Measurements from ENCODE around the gene HDGF. TPM values are rescaled to one million over a fixed set of nuclear protein-coding genes. Genes with fewer than 3 reads are reported as not detected.

Gene HDGF
- total and polyA plus RNA-seq, 9 of the 15 experiments (the other 6 are each of a cell fraction or from before 2014, with no cell fraction given): 38.8 to 601 (median 400) TPM

DNA sequence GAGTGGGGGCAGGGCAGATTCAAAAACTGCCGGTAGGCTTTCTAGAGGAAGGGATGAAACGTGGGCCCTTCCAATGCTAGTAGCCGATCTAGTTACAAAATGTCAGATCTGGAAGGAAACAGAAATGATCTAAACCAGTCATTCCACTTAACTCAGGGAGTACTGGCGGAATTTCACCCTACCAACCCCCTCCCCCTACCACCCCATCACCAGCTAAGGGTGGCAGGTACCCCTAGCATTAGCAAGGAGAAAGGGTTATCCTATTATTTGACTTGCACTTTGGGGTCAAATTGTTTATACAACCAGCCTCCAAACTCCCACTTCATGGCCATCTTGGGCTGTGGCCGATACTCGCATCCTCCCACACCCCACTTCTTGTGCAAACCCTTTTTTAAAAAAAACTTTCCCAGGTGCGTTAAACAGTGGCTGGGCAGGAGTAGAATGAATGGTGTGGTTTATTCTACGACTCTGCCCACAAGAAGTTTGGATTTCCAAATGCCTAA is 9.9 kb downstream of the HDGF start (continued):
- peak in 1 of 2 experiments; percentile 18; a peak in 1 of 4 replicates for TF ChIP-seq KDM1A (IDR thresholded peaks at IDR 0.05)
- TF ChIP-seq POLR2AphosphoS5 (IDR thresholded peaks at IDR 0.05; ENCODE audit: control insufficient read depth, insufficient read depth, low read depth, low read length): peak; percentile 2; the same call in 1 of the 2 replicates

DNA sequence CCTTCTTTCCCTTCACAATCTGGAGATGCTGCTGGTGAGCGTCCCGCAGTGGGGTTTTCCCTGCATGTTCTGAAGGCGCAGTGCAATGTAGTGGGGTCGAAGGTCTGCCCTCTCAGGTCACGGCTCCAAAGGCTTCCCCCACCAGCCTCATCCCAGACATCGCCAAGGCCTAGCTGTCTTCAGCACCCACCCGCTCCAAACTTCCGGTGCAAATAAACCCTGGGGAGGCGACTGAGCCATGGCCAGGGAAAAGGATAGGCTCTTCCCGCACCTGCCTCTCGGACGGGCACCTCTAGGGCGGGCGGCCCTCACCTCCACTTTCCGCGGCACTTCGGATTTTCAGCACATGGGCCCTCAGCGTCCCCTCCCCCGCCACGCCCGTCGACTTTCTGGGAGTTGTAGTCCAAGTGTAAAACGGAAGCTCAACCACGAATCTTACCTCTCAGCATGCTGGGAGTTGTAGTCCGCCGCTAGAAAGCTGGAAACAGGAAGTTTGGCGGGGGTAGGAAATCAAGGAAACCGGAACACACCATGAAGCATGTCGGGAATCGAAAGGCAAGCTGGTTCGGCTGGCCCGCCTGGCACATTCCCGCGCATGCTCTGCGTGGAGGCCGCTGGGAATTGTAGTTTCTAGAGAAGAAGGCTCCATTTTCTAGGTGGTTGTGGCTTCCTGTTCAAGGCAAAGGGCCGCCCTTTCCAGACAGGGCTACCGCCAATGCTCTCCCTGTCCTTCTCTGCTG is 10.6 kb downstream of the HDGF start, which contains the start of gene MRPL24:
Gene MRPL24 (minus strand): TSS at position 348 of the 740 bp plus-strand sequence. CDS start 2,384 bp downstream, outside the sequence.
- WGBS (ENCODE audit: insufficient coverage, low coverage, missing lambda C conversion rate): under 1% methylated on average over 38 of the region's 38 CpGs
- peaks cover 79% of the 10 kb centered on the region for H3K36me3 ChIP-seq (ENCODE audit: control insufficient read depth, insufficient read depth, low read length)
- BruUV-seq (replicated peaks): no TSS peak
- TF ChIP-seq KLF13 (tag; IDR thresholded peaks at IDR 0.05; ENCODE audit: borderline replicate concordance, low read depth): peak; percentile 61
- peak; percentile 21; the same call in 1 of the 2 replicates for TF ChIP-seq RUNX1 (IDR thresholded peaks at IDR 0.05; ENCODE audit: low read depth)
- no peak for TF ChIP-seq ZNF384 (IDR thresholded peaks at IDR 0.05; ENCODE audit: low read depth, low read length)
- TF ChIP-seq, protein P1, sequence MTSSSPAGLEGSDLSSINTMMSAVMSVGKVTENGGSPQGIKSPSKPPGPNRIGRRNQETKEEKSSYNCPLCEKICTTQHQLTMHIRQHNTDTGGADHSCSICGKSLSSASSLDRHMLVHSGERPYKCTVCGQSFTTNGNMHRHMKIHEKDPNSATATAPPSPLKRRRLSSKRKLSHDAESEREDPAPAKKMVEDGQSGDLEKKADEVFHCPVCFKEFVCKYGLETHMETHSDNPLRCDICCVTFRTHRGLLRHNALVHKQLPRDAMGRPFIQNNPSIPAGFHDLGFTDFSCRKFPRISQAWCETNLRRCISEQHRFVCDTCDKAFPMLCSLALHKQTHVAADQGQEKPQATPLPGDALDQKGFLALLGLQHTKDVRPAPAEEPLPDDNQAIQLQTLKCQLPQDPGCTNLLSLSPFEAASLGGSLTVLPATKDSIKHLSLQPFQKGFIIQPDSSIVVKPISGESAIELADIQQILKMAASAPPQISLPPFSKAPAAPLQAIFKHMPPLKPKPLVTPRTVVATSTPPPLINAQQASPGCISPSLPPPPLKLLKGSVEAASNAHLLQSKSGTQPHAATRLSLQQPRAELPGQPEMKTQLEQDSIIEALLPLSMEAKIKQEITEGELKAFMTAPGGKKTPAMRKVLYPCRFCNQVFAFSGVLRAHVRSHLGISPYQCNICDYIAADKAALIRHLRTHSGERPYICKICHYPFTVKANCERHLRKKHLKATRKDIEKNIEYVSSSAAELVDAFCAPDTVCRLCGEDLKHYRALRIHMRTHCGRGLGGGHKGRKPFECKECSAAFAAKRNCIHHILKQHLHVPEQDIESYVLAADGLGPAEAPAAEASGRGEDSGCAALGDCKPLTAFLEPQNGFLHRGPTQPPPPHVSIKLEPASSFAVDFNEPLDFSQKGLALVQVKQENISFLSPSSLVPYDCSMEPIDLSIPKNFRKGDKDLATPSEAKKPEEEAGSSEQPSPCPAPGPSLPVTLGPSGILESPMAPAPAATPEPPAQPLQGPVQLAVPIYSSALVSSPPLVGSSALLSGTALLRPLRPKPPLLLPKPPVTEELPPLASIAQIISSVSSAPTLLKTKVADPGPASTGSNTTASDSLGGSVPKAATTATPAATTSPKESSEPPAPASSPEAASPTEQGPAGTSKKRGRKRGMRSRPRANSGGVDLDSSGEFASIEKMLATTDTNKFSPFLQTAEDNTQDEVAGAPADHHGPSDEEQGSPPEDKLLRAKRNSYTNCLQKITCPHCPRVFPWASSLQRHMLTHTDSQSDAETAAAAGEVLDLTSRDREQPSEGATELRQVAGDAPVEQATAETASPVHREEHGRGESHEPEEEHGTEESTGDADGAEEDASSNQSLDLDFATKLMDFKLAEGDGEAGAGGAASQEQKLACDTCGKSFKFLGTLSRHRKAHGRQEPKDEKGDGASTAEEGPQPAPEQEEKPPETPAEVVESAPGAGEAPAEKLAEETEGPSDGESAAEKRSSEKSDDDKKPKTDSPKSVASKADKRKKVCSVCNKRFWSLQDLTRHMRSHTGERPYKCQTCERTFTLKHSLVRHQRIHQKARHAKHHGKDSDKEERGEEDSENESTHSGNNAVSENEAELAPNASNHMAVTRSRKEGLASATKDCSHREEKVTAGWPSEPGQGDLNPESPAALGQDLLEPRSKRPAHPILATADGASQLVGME (CRISPR knock-in tag; IDR thresholded peaks at IDR 0.05): no peak
- no peak for TF ChIP-seq SNIP1 (IDR thresholded peaks at IDR 0.05; ENCODE audit: low read depth)
- TF ChIP-seq SRSF1 (IDR thresholded peaks at IDR 0.05; ENCODE audit: low read depth, low read length): no peak
- peak; percentile 21 for TF ChIP-seq FIP1L1 (IDR thresholded peaks at IDR 0.05; ENCODE audit: low read depth, low read length, poor library complexity, severe bottlenecking)
- peak; percentile 86 for TF ChIP-seq ATF7 (IDR thresholded peaks at IDR 0.05)
- TF ChIP-seq, protein P2, sequence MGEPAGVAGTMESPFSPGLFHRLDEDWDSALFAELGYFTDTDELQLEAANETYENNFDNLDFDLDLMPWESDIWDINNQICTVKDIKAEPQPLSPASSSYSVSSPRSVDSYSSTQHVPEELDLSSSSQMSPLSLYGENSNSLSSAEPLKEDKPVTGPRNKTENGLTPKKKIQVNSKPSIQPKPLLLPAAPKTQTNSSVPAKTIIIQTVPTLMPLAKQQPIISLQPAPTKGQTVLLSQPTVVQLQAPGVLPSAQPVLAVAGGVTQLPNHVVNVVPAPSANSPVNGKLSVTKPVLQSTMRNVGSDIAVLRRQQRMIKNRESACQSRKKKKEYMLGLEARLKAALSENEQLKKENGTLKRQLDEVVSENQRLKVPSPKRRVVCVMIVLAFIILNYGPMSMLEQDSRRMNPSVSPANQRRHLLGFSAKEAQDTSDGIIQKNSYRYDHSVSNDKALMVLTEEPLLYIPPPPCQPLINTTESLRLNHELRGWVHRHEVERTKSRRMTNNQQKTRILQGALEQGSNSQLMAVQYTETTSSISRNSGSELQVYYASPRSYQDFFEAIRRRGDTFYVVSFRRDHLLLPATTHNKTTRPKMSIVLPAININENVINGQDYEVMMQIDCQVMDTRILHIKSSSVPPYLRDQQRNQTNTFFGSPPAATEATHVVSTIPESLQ (CRISPR knock-in tag; IDR thresholded peaks at IDR 0.05): 0 out of 2 replicates have a peak, but pooled peaks have one; percentile 19

More for the DNA sequence above, 10.6 kb downstream of the HDGF start, which contains the start of gene MRPL24:
- in situ Hi-C loops (cut with MboI): loop anchor here (25.0 kb wide), 1 partner anchor 1429 kb away; the partner anchor contains the start of genes FDPS, PKLR and RUSC1
- peaks cover 43% of the 10 kb centered on the region for H3K79me2 ChIP-seq (ENCODE audit: control insufficient read depth, insufficient read depth, low read length)
- FAIRE-seq: peak; percentile 100
- H3K27me3 ChIP-seq (ENCODE audit: control insufficient read depth in 2 of 2, insufficient read depth in 2 of 2, low read length in 2 of 2): no peaks in the 10 kb centered on the region
- H4K20me1 ChIP-seq (replicated peaks; ENCODE audit: control insufficient read depth, insufficient read depth, low read length): peaks cover 7% of the 10 kb centered on the region
- H3K9ac ChIP-seq (ENCODE audit: insufficient read depth in 1 of 2, low read depth in 2 of 2, low read length in 2 of 2): peak within 1 kb of the TSS; percentile 87 to 93
- peak; percentile 81 to 99 (median 90) for DNase-seq (ENCODE audit: extremely low read depth in 1 of 4, low spot score in 3 of 4)
- H2AFZ ChIP-seq (ENCODE audit: low read depth, low read length): peak within 1 kb of the TSS; percentile 75
- peaks cover 24 to 26% of the 10 kb centered on the region in 2 experiments for H3K4me1 ChIP-seq (replicated peaks in 1 of 2; ENCODE audit: control insufficient read depth in 2 of 2, insufficient read depth in 2 of 2, low read length in 2 of 2)
- peak within 1 kb of the TSS; percentile 82 for H3K27ac ChIP-seq (ENCODE audit: extremely low read depth, low read depth, low read length)
- no peaks in the 10 kb centered on the region for H3K9me3 ChIP-seq (replicated peaks; ENCODE audit: control insufficient read depth, insufficient read depth, low read depth, low read length)
- intact Hi-C loops (cut with micrococcal nuclease): loop anchor here (1.0 kb wide), 2 partner anchors 13 to 26 kb away; partner anchors contain the start of genes ISG20L2, METTL25B and PRCC
- CTCF ChIA-PET (ENCODE audit: low intra/inter-chr PET ratio): interaction anchor here (0.7 kb wide), 1 partner anchor 63 kb away, joined by 3 read pairs; no protein-coding TSS in a partner anchor
- ATAC-seq: peak; percentile 95
- no peaks in the 10 kb centered on the region for H3K9me1 ChIP-seq (ENCODE audit: control insufficient read depth, insufficient read depth, low read length)
- H3K4me3 ChIP-seq: peak within 1 kb of the TSS; percentile 63
- peak within 1 kb of the TSS; percentile 98 for H3K4me2 ChIP-seq (ENCODE audit: insufficient read depth, low read length)
- POLR2A ChIA-PET: interaction anchor here (0.6 to 3.1 kb wide), 23 partner anchors 9 to 783 kb away, joined by 3 to 49 read pairs (median 4); partner anchors contain the start of genes HDGF, ISG20L2, METTL25B and NES

Measured in K562 (cell line).